Left forelimb (tissue), 1 donor: ENCODE measurements around the gene CACNA1C.

Experiments used
- DNase-seq: peaks from one replicate; pipeline ENCODE4 v3.0.0-alpha.2; 2018; ENCODE audit warnings: low spot score

Gene CACNA1C

GRCh38 chr12:2052826-2053678 is at the start of gene CACNA1C:
TSS of gene CACNA1C (plus strand) at chr12:2052987. CDS start at chr12:2053563, 576 bp downstream.
- peak; percentile 85 for DNase-seq

GRCh38 chr12:2003676-2004112 is 49.1 kb upstream of the CACNA1C start:
- no peak for DNase-seq

GRCh38 chr12:2004113-2004929 is 48.5 kb upstream of the CACNA1C start, which contains the start of gene DCP1B:
TSS of gene DCP1B (minus strand) at chr12:2004457. CDS start at chr12:2004431, 26 bp downstream.
- peak; percentile 96 for DNase-seq

- no peak for DNase-seq
These were observed 44.1 kb upstream of the CACNA1C start for GRCh38 chr12:2008677-2009076.

- DNase-seq, result no peak
These were observed 43.2 kb upstream of the CACNA1C start for GRCh38 chr12:2009623-2010022.

- DNase-seq, result no peak
These were observed 40.9 kb upstream of the CACNA1C start for GRCh38 chr12:2011643-2012607.

GRCh38 chr12:2013086-2013485 is 39.7 kb upstream of the CACNA1C start:
- no peak for DNase-seq

- DNase-seq, result no peak
These were observed 39.1 kb upstream of the CACNA1C start for GRCh38 chr12:2013527-2014223.

GRCh38 chr12:2014231-2014630 is 38.6 kb upstream of the CACNA1C start:
- no peak for DNase-seq

GRCh38 chr12:2016862-2017545 is 35.8 kb upstream of the CACNA1C start:
- no peak for DNase-seq

- no peak for DNase-seq
These were observed 35.0 kb upstream of the CACNA1C start for GRCh38 chr12:2017546-2018337.

- DNase-seq, result no peak
These were observed 34.4 kb upstream of the CACNA1C start for GRCh38 chr12:2018391-2018790.

- DNase-seq, result no peak
These were observed 33.7 kb upstream of the CACNA1C start for GRCh38 chr12:2019126-2019525.

- DNase-seq, result no peak
These were observed 32.3 kb upstream of the CACNA1C start for GRCh38 chr12:2020511-2020910.

GRCh38 chr12:2023365-2023764 is 29.4 kb upstream of the CACNA1C start:
- DNase-seq, result no peak

GRCh38 chr12:2027351-2027750 is 25.4 kb upstream of the CACNA1C start:
- no peak for DNase-seq

- no peak for DNase-seq
These were observed 22.9 kb upstream of the CACNA1C start for GRCh38 chr12:2029851-2030250.

GRCh38 chr12:2032506-2032905 is 20.3 kb upstream of the CACNA1C start:
- DNase-seq, result no peak

GRCh38 chr12:2034633-2035430 is 18.0 kb upstream of the CACNA1C start:
- DNase-seq, result peak; percentile 89
